NCI-H128 (cell line): ENCODE measurements around the gene FYN.
"Not testable (repeated sequence)": the region's sequence is repeated elsewhere in the genome, so short reads cannot be mapped to it uniquely, and the experiment has no call there.

Experiments
- DNase-seq: peaks from one replicate; lab custom pipeline; 2025; ENCODE audit not compliant: unreplicated experiment; lab: John Stamatoyannopoulos, UW

Gene FYN

GRCh38 chr6:111792914-111793700, 80.1 kb downstream of the FYN start:
- DNase-seq: no peak

DNA sequence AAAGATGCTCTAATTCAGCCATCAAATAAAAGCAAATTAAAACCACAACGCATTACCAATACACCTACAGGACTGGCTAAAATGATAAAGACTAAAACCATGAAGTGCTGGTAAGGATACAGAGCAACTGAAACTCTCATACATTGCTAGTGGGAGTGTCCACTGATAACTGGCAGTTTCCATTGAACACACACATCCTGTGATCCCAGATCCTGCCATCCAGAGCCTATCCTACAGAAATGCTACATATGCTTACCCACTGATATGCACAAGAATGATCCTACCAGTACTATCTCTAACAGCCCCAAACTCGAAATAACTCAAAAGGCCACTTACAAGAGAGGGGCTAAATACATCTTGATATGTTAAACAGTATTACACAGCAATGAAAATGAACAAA, 81.0 kb downstream of the FYN start:
- DNase-seq: no peak

DNA sequence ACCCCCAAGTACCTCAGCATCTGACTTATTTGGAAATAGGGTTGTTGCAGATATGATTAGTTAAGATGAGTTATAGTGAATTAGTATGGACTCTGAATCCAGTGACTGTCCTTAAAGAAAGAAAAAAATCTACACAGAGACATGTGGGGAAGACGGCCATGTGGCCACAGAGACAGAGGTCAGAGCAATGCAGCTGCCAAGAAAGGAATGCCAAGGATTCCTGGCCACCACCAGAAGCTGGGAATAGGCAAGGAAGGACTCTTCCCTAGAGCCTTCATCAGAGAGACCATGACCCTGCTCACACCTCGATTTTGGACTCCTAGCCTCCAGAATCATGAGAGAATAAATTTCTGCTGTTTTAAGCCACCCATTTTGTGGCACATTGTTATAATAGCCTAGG, 81.8 kb downstream of the FYN start:
- no peak for DNase-seq

DNA sequence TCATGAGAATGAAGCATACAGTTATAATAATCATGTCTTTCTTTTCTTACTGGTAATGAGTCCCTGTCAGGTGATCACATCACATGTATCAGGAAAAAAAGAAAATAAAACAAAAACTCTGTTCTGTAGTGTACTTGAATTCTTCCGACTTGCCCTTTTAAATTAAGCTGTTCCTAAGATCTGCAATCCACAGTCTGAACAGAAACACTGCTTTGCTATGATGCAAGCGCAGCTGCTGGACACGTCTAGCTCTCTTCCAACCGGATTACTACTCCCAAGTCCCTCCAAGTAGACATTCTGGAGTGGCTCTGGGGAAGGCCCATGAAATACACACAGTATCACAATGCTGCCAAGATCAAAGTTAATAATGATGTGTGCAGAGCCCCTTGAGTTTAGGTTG, 83.7 kb downstream of the FYN start:
- no peak for DNase-seq

GRCh38 chr6:111788379-111789276, 84.6 kb downstream of the FYN start:
- no peak for DNase-seq

GRCh38 chr6:111786151-111786550, 87.1 kb downstream of the FYN start:
- not testable (repeated sequence) for DNase-seq

- DNase-seq: no peak
Observed at GRCh38 chr6:111784433-111784832, 88.8 kb downstream of the FYN start.

GRCh38 chr6:111782887-111783466, 90.3 kb downstream of the FYN start:
- no peak for DNase-seq

GRCh38 chr6:111782192-111782809, 91.0 kb downstream of the FYN start:
- no peak for DNase-seq

DNA sequence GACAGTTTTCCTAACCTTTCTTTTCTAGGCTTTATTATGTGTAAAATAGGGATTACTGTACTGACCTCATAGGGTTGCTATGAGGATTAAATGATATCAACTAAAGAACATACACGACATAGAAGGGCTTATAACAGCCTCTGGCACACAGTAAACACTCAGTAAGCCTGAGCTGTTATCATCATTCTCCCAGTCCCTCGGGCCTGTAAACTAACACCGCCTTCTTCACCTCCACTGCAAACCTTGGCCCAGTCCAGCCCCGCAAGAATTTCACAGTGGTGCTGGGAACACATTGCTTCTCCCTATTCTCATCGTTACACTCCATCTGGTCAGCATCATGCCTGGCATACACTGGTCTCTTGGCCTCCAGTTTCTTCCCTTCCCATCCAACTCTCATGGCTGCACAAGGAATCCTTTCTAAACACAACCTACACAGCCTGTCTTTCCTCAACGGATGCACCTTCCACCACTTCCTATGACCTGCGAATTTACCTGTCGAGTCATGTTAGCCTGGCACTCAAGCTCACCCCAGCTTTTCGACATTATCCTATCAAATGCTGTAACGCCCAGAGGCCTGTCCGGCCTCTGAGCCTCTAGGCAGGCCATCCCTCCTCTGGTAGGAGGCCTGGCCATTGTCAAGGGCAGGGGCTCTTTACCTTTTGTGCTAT, 92.1 kb downstream of the FYN start:
- no peak for DNase-seq

- no peak for DNase-seq
Observed at GRCh38 chr6:111780393-111780792, 92.9 kb downstream of the FYN start.

DNA sequence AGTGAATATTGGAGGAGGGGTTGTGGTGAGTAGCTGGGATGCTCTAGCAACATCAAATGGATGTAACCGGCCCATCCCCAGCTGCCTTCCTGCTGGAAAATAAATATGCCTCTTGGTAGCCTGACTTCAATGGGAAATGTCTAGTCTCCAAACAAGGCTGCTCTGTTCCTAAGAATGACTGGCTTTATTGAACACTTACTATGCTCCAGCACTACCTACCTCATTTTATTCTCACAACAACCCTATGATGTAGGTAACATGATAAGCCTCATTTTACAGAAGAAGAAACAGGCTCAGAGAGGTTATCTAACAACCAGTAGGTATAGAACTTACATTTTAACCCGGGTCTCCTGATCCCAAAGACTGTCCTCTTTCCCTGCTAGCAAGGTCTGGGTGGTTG, 93.6 kb downstream of the FYN start:
- DNase-seq: no peak

DNA sequence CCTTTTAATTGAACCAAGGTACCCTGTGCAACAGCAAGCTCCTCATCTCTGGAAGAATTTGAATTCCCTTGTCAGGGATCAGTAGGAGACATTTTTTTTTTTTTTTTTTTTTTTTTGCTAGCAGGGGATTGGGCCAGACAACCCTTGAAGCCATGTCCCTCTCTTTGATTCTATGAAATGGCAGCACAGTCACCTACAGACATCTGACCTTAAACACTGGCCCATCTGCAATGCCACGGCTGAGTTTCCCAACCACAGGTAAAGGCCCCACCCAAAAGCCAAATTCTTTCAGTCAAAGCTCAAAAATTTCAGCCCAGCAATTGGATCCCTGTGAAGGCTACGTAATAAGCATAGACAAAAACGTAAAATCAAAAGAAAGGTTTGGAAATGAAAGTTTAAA, 94.2 kb downstream of the FYN start:
- no peak for DNase-seq

- DNase-seq: no peak
Observed at GRCh38 chr6:111777357-111777756, 95.9 kb downstream of the FYN start.

DNA sequence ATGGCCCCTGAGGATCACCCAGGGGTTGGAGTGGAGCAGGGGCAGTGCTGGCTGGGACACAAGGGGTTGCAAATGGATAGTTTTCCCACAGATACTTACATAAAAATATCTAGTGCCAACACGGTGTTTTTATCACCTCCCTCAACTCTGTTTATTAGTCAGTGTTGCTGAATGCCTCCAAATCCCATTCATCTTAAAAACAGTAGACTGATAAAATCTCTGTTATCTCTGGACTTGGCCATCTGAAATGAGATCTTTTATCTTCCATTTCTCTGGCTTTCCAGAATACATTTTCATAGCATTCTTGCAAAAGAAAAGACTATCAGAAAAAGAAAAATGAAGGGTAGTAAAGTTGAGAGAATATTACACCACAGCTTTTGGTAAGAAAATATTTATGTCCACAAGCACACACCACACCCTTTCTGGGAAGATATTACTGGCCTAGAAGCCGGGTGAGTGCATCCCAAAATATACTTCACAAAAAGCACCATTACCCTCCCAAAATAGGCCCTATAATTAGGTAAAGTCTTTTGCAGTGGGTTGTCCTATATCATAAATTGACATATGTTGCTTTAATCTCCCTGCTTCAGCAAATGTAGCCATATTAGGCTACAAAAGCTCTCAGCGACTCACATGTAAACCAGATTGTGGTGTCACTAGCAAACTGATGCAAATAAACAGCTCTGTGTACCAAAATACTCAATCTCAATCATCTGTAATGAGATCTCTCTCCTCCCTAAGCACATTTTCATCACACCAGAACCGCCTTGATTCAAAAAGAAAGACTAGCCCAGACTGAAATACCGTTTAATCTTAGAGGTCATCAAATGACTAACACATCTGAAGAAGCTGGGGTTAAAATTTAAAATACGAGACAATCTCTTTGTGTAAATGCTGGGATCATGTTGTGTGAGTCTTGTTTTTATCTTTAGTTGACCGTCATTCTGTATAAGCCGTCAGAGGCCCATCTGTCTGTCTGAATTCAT, 96.7 kb downstream of the FYN start:
- DNase-seq: no peak

- no peak for DNase-seq
Observed at GRCh38 chr6:111775145-111775922, 97.9 kb downstream of the FYN start.

GRCh38 chr6:111774346-111774703, 98.9 kb downstream of the FYN start:
- DNase-seq: no peak

DNA sequence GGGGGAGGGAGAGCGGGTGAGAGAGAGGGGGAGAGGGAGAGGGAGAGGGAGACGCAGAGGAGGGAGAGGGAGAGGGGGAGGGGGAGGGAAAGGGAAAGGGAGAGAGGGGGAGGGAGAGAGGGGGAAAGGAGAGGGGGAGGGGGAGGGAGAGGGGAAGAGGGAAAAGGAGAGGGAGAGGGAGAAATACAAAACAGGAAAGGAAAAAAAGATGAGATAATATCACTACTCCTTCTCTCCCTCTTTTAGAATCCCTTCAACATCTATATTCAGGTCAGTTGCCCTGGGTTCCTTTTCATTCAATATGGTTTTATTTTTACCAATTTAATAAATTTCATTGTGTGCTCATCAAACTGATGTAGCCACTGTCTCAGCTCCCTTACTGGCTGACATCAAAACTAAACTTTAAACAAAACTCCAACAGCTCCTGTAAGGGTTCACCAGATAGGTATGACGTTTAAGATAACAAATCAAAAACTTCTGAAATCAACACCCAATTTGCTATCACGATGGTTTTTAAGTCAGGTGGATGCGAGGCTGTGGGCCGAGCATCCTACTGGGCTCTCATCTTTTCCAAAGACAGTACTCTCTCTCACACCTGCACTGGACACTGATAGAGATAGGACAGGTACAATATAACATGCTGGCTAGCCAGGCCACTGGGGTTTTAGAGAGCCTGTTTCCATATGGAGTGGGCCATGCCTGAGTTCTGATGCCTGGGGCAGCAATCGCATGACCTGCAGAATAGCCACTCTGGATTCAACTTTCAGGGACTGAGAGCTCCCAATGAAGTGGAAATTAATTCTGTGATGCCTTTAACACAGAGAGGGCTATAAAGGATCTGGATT, 99.5 kb downstream of the FYN start:
- no peak for DNase-seq
